Measurements from ENCODE around the gene UBE2E1.

Gene UBE2E1

DNA sequence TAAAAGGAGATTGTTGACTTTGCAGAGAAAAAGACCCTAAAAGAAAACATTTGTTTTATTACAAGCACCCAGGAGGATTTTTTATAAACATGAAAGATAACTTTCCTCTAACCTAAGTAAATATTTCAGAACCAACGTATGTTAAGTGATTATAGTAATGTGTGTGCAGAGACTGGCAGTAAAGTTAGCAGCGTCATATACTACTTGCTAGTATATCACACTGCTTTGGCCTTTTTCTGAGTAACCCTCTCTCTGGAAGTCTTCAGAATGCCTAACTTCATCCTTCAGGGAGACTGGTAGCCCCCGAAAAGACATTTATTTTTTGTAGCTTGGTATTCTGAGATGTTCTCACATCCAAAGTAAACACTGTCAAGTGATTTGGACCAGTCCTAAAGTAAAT is 17.9 kb downstream of the UBE2E1 start:
- Histone ChIP-seq H3K4me1 (ENCODE audit: insufficient read depth, low read length) (peaks cover 45% of the 10 kb centered on the region), H3K27me3 (ENCODE audit: insufficient read depth, low read length) (no peaks in the 10 kb centered on the region), H3K9ac (ENCODE audit: low read depth, low read length) (no peak overlapping the region), H3K9me3 (ENCODE audit: insufficient read depth, low read depth, low read length) (no peaks in the 10 kb centered on the region), H3K36me3 (ENCODE audit: insufficient read depth, low read depth, low read length) (peaks cover 9% of the 10 kb centered on the region; the same call in 1 of the 2 replicates), H3K27ac (ENCODE audit: low read length) (no peak overlapping the region), H3K4me3 (ENCODE audit: low read length) (no peak overlapping the region)

DNA sequence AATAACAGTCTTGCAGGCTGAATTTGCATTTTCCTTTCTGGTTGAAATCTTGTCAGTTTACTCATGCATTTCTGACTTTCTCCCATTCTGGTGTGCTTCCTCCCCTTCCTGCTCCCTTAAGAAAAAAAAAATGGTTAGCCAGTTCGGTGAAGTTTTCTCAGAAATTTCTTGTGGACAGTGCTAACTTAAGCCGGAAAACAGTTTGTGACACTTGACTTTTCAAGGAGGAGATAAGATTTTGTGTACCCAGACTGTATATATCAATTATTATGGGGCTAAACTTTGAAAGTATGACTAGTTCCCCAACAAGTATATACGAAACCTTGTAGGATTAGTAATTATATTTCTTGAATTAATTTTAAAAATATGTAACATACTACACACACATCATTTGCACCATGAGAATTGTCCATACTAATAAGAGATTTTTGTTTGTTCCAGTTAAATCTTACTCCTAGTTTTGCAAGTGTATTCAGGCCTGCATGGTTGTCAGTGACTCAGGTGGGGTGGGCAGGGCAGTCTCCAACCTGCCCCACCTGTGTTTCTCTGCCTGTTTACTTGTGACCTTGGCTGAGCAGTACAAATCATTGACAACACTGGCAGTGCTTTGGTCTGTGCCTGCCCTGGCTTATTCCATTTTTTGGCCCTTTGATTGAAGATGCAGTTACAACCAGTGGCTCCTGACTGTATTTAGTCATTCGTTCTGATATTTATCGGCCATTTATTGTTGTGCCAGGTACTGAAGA is 19.1 kb downstream of the UBE2E1 start:
- no peaks in the 10 kb centered on the region for H3K27me3 ChIP-seq (ENCODE audit: insufficient read depth, low read length)
- no peak overlapping the region for H3K9ac ChIP-seq (ENCODE audit: low read depth, low read length)
- peaks cover 38% of the 10 kb centered on the region for H3K4me1 ChIP-seq (ENCODE audit: insufficient read depth, low read length)

DNA sequence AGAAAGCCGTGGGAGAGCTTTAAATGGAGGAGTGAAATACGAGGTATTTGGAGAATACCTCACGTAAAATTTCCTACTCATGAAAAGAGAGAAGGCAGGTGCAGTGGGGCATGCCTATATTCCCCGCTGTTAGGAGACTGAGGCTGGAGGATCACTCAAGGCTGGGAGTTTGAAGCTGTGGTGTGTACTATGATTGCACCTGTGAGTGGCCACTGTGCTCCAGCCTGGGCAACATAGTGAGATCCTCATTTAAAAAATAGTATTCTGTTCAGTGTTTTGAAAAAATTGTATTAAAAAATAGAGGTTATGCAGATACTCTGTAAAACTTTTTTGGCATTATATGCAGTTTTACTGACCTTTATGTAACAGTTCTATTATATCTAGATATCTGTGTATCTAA is 20.0 kb downstream of the UBE2E1 start:
- peaks cover 30% of the 10 kb centered on the region for H3K4me1 ChIP-seq (ENCODE audit: insufficient read depth, low read length)

More for the DNA sequence above, 19.1 kb downstream of the UBE2E1 start:
- no peaks in the 10 kb centered on the region for H3K9me3 ChIP-seq (ENCODE audit: insufficient read depth, low read depth, low read length)
- H3K4me3 ChIP-seq (ENCODE audit: low read length) = no peak overlapping the region
- H3K36me3 ChIP-seq (ENCODE audit: insufficient read depth, low read depth, low read length) = peaks cover 5% of the 10 kb centered on the region; the same call in 1 of the 2 replicates
- no peak overlapping the region for H3K27ac ChIP-seq (ENCODE audit: low read length)

DNA sequence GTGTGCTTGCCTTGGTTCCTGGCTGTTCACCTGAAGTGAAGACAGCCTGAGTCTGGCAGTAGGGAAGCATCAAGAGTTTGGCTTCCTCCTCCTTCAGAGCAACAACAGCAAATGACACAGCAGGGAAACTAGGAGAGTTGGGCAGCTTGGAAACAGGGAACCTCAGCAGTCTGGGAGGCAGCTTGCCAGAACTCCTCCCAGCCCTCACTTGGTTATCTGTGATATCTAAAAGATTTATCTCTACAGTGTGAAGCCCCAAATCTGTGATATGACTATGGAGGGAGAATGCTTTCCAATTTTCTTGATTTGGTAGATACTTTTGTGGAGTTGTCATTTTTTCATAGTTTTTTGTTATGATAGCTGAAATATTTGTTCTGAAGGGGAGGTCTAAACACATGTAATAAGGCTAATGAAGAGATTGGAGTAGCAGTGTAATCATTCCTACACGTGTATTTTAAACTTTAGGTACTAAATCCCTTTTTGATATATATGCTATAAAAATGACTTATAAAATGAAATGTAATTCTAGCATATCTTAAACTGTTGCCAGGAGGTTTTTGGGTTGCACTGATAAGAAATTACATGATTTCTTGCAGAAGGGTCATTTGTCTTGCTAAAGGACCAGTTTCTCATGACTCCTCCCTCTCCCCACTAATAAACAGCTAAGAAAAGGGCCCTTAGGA is 20.8 kb downstream of the UBE2E1 start:
- peaks cover 27% of the 10 kb centered on the region for H3K4me1 ChIP-seq (ENCODE audit: insufficient read depth, low read length)
- no peak overlapping the region for H3K9ac ChIP-seq (ENCODE audit: low read depth, low read length)

More for the DNA sequence above, 20.0 kb downstream of the UBE2E1 start:
- Histone ChIP-seq H3K27me3 (ENCODE audit: insufficient read depth, low read length) (no peaks in the 10 kb centered on the region), H3K27ac (ENCODE audit: low read length) (no peak overlapping the region), H3K9me3 (ENCODE audit: insufficient read depth, low read depth, low read length) (no peaks in the 10 kb centered on the region), H3K9ac (ENCODE audit: low read depth, low read length) (no peak overlapping the region), H3K4me3 (ENCODE audit: low read length) (no peak overlapping the region), H3K36me3 (ENCODE audit: insufficient read depth, low read depth, low read length) (no peaks in the 10 kb centered on the region)

DNA sequence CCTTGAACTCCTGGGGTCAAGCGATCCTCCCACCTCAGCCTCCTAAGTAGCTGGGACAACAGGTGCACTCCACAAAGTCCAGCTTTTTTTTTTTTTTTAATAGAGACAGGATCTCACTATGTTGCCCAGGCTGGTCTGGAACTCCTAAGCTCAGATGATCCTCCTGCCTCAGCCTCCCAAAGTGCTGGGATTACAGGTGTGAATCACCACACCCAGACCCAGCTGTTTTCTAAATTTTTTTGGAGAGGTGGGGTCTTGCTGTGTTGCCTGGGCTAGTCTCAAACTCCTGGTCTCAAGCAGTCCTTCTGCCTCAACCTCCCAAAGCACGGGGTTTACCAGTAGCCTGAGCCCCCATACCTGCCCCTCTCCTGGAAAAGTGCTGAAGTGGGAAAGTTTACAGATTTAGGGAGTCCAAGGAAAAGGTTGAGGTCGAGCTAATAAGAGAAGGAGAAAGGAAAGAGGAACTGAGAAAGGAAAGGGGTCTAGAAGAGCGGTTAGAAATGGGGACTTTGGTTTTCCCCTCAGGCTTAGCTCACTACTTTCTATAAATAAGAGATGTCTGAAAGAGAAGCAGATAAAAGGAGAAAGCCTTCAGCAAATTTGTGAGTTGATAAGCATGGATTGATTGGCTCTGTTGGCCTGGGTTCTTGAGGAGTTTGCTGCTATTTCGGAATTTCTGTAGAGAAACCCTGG is 23.6 kb downstream of the UBE2E1 start:
- Histone ChIP-seq H3K27ac (ENCODE audit: low read length) (no peak overlapping the region), H3K4me3 (ENCODE audit: low read length) (no peak overlapping the region), H3K4me1 (ENCODE audit: insufficient read depth, low read length) (peaks cover 16% of the 10 kb centered on the region), H3K9ac (ENCODE audit: low read depth, low read length) (no peak overlapping the region), H3K36me3 (ENCODE audit: insufficient read depth, low read depth, low read length) (no peaks in the 10 kb centered on the region), H3K27me3 (ENCODE audit: insufficient read depth, low read length) (no peaks in the 10 kb centered on the region), H3K9me3 (ENCODE audit: insufficient read depth, low read depth, low read length) (no peaks in the 10 kb centered on the region)

More for the DNA sequence above, 20.8 kb downstream of the UBE2E1 start:
- Histone ChIP-seq H3K27ac (ENCODE audit: low read length) (no peak overlapping the region), H3K9me3 (ENCODE audit: insufficient read depth, low read depth, low read length) (no peaks in the 10 kb centered on the region), H3K4me3 (ENCODE audit: low read length) (no peak overlapping the region), H3K36me3 (ENCODE audit: insufficient read depth, low read depth, low read length) (no peaks in the 10 kb centered on the region), H3K27me3 (ENCODE audit: insufficient read depth, low read length) (no peaks in the 10 kb centered on the region)

DNA sequence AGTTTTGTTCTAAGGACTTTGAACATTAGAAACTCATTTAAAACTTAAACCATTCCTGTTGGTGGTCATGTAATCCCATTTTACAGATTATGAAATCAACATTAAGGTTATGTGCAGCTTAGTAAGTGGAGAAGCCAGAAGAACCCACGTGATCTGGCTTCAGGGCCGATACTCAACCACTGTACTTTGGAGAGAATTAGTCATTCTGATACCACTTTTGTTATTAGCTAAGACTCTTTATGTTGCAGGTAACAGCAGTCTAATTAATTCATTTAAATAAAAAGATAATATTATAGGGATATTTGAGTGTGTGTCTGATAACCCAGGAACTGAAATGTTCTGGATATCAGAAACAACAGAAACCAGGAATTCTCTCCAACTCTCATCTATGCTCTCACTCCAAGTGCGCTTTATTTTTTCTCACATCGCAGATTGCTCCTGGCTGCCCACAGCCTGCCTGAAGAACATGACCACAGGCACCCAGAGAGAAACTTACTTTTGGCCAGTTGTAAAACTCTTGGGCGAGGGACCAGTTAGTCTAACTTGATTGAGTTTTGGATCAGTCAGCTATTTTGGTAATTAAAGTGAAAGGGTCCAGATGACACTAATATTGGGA is 25.2 kb downstream of the UBE2E1 start:
- H3K27ac ChIP-seq (ENCODE audit: low read length) = no peak overlapping the region

DNA sequence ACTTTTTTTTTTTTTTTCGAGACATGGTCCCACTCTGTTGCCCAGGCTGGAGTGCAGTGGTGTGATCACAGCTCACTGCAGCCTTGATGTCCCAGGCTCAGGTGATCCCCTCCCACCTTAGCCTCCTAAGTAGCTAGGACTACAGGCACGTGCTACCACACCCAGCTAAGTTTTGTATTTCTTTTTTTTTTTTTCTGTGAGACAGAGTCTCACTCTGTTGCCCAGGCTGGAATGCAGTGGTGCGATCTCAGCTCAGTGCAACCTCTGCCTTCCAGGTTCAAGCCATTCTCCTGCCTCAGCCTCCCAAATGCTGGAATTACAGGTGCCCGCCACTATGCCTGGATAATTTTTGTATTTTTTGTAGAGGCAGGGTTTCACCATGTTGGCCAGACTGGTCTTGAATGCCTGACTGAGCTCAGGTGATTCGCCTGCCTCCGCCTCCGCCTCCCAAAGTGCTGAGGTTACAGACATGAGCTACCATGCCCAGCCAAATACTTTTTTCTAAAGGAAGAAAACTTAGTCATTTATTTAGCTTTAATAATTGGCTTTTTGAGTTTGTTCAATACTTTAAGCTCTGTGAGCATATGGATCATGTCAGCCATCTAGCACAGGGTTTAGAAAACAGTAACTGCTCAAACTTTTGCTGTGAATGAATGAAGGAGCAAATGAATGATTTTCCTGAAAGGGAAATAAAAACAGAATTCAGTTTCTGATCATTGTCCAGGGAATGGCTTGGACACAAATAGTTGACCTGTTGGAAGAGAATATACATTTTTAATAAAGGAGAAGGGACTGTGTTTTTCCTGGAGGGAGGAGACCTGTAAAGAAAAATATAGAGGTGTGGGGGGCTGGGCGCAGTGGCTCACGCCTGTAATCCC is 26.0 kb downstream of the UBE2E1 start:
- Histone ChIP-seq H3K27ac (ENCODE audit: low read length) (no peak overlapping the region), H3K27me3 (ENCODE audit: insufficient read depth, low read length) (no peaks in the 10 kb centered on the region), H3K9me3 (ENCODE audit: insufficient read depth, low read depth, low read length) (no peaks in the 10 kb centered on the region), H3K4me3 (ENCODE audit: low read length) (no peak overlapping the region), H3K4me1 (ENCODE audit: insufficient read depth, low read length) (peaks cover 7% of the 10 kb centered on the region; the same call in 1 of the 2 replicates), H3K9ac (ENCODE audit: low read depth, low read length) (no peak overlapping the region), H3K36me3 (ENCODE audit: insufficient read depth, low read depth, low read length) (no peaks in the 10 kb centered on the region)

More for the DNA sequence above, 25.2 kb downstream of the UBE2E1 start:
- Histone ChIP-seq H3K27me3 (ENCODE audit: insufficient read depth, low read length) (no peaks in the 10 kb centered on the region), H3K36me3 (ENCODE audit: insufficient read depth, low read depth, low read length) (no peaks in the 10 kb centered on the region), H3K4me1 (ENCODE audit: insufficient read depth, low read length) (peaks cover 10% of the 10 kb centered on the region; the same call in 1 of the 2 replicates), H3K9me3 (ENCODE audit: insufficient read depth, low read depth, low read length) (no peaks in the 10 kb centered on the region), H3K4me3 (ENCODE audit: low read length) (no peak overlapping the region), H3K9ac (ENCODE audit: low read depth, low read length) (no peak overlapping the region)

DNA sequence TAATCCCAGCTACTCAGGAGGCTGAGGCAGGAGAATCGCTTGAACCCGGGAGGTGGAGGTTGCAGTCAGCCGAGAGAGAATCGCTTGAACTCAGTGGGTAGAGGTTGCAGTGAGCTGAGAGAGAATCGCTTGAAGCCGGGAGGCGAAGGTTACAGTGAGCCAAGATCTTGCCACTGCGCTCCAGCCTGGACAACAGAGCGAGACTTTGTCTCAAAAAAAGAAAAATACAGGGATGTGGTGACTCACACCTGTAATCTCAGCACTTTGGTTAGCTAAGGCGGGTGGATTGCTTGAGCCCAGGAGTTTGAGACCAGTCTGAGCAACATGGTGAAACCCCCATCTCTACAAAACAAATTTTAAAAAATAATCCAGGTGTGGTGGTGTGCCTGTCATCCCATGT is 26.8 kb downstream of the UBE2E1 start:
- H3K4me1 ChIP-seq (ENCODE audit: insufficient read depth, low read length) = peaks cover 4% of the 10 kb centered on the region; the same call in 1 of the 2 replicates
- no peak overlapping the region for H3K27ac ChIP-seq (ENCODE audit: low read length)
- no peak overlapping the region for H3K9ac ChIP-seq (ENCODE audit: low read depth, low read length)
- no peaks in the 10 kb centered on the region for H3K27me3 ChIP-seq (ENCODE audit: insufficient read depth, low read length)
- H3K9me3 ChIP-seq (ENCODE audit: insufficient read depth, low read depth, low read length) = no peaks in the 10 kb centered on the region
- no peaks in the 10 kb centered on the region for H3K36me3 ChIP-seq (ENCODE audit: insufficient read depth, low read depth, low read length)
- no peak overlapping the region for H3K4me3 ChIP-seq (ENCODE audit: low read length)

DNA sequence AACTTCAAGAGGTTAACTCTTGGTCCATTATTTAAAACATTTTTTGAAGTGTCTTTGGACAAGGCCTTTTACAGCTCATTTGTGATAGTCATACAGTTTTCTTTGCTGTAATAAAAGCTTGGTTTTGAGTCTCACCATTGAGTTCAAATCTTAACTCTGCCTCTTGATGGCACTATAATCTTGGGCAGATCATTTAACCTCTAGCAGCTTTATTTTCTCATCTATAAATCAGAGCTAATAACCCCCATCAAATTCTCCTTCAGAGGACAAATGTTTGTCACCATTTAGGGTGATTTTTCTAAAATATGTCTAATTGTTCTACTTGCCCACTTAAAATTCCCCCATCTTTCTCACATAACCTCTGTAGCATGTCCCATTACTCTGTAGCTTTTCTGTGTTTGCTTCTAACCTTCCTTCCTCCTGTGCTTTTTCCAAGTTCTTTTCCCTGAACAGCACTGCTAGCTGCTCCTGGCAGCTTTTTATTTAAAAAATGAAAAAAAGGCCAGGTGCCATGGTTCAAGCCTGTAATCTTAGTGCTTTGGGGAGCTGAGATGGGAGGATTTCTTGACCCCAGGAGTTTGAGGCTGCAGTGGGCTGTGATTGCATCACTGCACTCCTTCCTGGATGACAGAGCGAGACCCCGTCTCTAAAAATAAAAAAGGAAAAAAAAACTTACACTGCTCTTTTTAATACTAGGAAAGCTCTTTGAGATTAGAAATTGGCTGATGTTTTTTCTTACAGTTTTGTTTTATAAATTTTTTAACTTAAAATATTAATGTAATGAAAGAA is 28.5 kb downstream of the UBE2E1 start:
- H3K9ac ChIP-seq (ENCODE audit: low read depth, low read length) = no peak overlapping the region
- H3K4me3 ChIP-seq (ENCODE audit: low read length) = no peak overlapping the region
- H3K9me3 ChIP-seq (ENCODE audit: insufficient read depth, low read depth, low read length) = no peaks in the 10 kb centered on the region
- H3K27ac ChIP-seq (ENCODE audit: low read length) = no peak overlapping the region
- H3K4me1 ChIP-seq (ENCODE audit: insufficient read depth, low read length) = peaks cover 4% of the 10 kb centered on the region; the same call in 1 of the 2 replicates
- no peaks in the 10 kb centered on the region for H3K27me3 ChIP-seq (ENCODE audit: insufficient read depth, low read length)
- H3K36me3 ChIP-seq (ENCODE audit: insufficient read depth, low read depth, low read length) = no peaks in the 10 kb centered on the region

DNA sequence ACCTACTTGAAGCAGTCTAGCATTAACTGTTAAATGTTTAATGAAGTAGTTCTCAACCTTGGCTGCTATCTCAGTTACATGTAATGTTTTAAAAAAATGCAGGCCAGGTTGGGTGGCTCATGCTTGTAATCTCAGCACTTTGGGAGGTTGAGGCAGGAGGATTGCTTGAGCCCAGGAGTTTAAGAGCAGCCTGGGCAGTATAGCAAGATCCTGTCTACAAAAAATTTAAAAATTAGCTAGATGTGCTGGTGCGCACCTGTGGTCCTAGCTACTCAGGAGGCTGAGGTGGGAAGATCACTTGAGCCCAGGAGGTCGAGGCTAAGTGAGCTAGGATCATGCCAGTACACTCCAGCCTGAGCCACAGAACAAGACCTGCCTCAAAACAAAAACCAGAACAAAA is 29.3 kb downstream of the UBE2E1 start:
- Histone ChIP-seq H3K27ac (ENCODE audit: low read length) (no peak overlapping the region), H3K9me3 (ENCODE audit: insufficient read depth, low read depth, low read length) (no peaks in the 10 kb centered on the region), H3K36me3 (ENCODE audit: insufficient read depth, low read depth, low read length) (no peaks in the 10 kb centered on the region), H3K9ac (ENCODE audit: low read depth, low read length) (no peak overlapping the region), H3K4me1 (ENCODE audit: insufficient read depth, low read length) (peaks cover 9% of the 10 kb centered on the region), H3K4me3 (ENCODE audit: low read length) (no peak overlapping the region), H3K27me3 (ENCODE audit: insufficient read depth, low read length) (no peaks in the 10 kb centered on the region)

All from iPS-20b (cell line).